Retinal pigment epithelial cell (primary cell): ENCODE results near the gene BRME1.

ENCODE experiments used
- DNase-seq: peaks from one replicate; pipeline ENCODE4 v3.0.0-alpha.2; 2010; ENCODE audit warnings: low read depth
- H3K4me3 ChIP-seq: 2 replicates; pipeline ENCODE4 v1.5.1; 2011; ENCODE audit warnings: mild to moderate bottlenecking, low read length, control low read depth, moderate library complexity
- CTCF ChIP-seq: conservative IDR thresholded peaks from 2 replicates; pipeline ENCODE4 v1.5.1; 2011; ENCODE audit warnings: low read depth, low read length, control low read depth, inconsistent platforms

The BRME1 gene

GRCh38 chr19:13946414-13946813 lies 40.5 kb upstream of the BRME1 start:
- no peak for TF ChIP-seq CTCF
- no peak for DNase-seq
- no peak overlapping the region for H3K4me3 ChIP-seq

GRCh38 chr19:13942023-13942684 lies 36.2 kb upstream of the BRME1 start:
- no peak for DNase-seq
- no peak for TF ChIP-seq CTCF

GRCh38 chr19:13938301-13939064 lies 32.6 kb upstream of the BRME1 start, which contains the start of gene PODNL1:
TSS of gene PODNL1 (minus strand) at chr19:13938417. CDS start at chr19:13938181, 236 bp downstream.
- peak; percentile 51 for DNase-seq
- TF ChIP-seq CTCF: no peak
- H3K4me3 ChIP-seq: peak within 1 kb of the TSS; percentile 57

More at GRCh38 chr19:13942023-13942684, 36.2 kb upstream of the BRME1 start:
- H3K4me3 ChIP-seq: no peak overlapping the region

- no peak for TF ChIP-seq CTCF
- H3K4me3 ChIP-seq: peak overlapping the region; percentile 57
- no peak for DNase-seq
Measured at GRCh38 chr19:13937479-13938300, 31.8 kb upstream of the BRME1 start.

GRCh38 chr19:13935765-13936510 lies 30.0 kb upstream of the BRME1 start:
- H3K4me3 ChIP-seq: peak overlapping the region; percentile 14
- no peak for DNase-seq
- no peak for TF ChIP-seq CTCF

- no peak for TF ChIP-seq CTCF
- DNase-seq: no peak
- no peak overlapping the region for H3K4me3 ChIP-seq
Measured at GRCh38 chr19:13934785-13935109, 28.8 kb upstream of the BRME1 start.
